ENCODE measurements around the gene LAMA2.

LAMA2 gene

GRCh38 chr6:129235167-129236000 lies 352.4 kb downstream of the LAMA2 start:
- DNase-seq, result no peak

GRCh38 chr6:129236001-129236517 lies 353.1 kb downstream of the LAMA2 start:
- DNase-seq, result no peak

- no peak for DNase-seq
Observed at GRCh38 chr6:129238991-129239390, 356.1 kb downstream of the LAMA2 start.

GRCh38 chr6:129239825-129240491 lies 357.0 kb downstream of the LAMA2 start:
- no peak for DNase-seq

GRCh38 chr6:129240492-129240853 lies 357.5 kb downstream of the LAMA2 start:
- no peak for DNase-seq

- DNase-seq, result no peak
Observed at GRCh38 chr6:129242546-129242945, 359.6 kb downstream of the LAMA2 start.

- DNase-seq, result no peak
Observed at GRCh38 chr6:129243377-129243776, 360.4 kb downstream of the LAMA2 start.

GRCh38 chr6:129248946-129249345 lies 366.0 kb downstream of the LAMA2 start:
- no peak for DNase-seq

- peak; percentile 40 for DNase-seq
Observed at GRCh38 chr6:129251669-129252376, 368.9 kb downstream of the LAMA2 start.

- DNase-seq, result no peak
Observed at GRCh38 chr6:129252377-129253071, 369.6 kb downstream of the LAMA2 start.

GRCh38 chr6:129253242-129253641 lies 370.3 kb downstream of the LAMA2 start:
- DNase-seq, result no peak

GRCh38 chr6:129253727-129254126 lies 370.8 kb downstream of the LAMA2 start:
- DNase-seq, result no peak

GRCh38 chr6:129257196-129257595 lies 374.3 kb downstream of the LAMA2 start:
- DNase-seq, result no peak

- no peak for DNase-seq
Observed at GRCh38 chr6:129262661-129263060, 379.7 kb downstream of the LAMA2 start.

GRCh38 chr6:129263176-129263575 lies 380.2 kb downstream of the LAMA2 start:
- DNase-seq, result no peak

- no peak for DNase-seq
Observed at GRCh38 chr6:129264480-129265045, 381.6 kb downstream of the LAMA2 start.

- no peak for DNase-seq
Observed at GRCh38 chr6:129267028-129267427, 384.1 kb downstream of the LAMA2 start.

- DNase-seq, result no peak
Observed at GRCh38 chr6:129269076-129269475, 386.1 kb downstream of the LAMA2 start.

GRCh38 chr6:129269891-129270290 lies 387.0 kb downstream of the LAMA2 start:
- no peak for DNase-seq

- no peak for DNase-seq
Observed at GRCh38 chr6:129270450-129270849, 387.5 kb downstream of the LAMA2 start.

GRCh38 chr6:129273161-129273560 lies 390.2 kb downstream of the LAMA2 start:
- no peak for DNase-seq

- no peak for DNase-seq
Observed at GRCh38 chr6:129276461-129276860, 393.5 kb downstream of the LAMA2 start.

GRCh38 chr6:129276986-129277385 lies 394.0 kb downstream of the LAMA2 start:
- no peak for DNase-seq
